Activated naive CD8-positive, alpha-beta T cell treated with anti-CD3 and anti-CD28 coated beads, Interleukin-2, amount 50 U/mL, for 24 hours (primary cell): Measurements from ENCODE around the gene BICC1.

Experiments used
- ATAC-seq: fragments of 150-1000 bp; cut with Tn5 transposase; one replicate; pipeline ENCODE4 v1.10.0; 2021
- DNase-seq: peaks from one replicate; pipeline ENCODE4 v3.0.0; 2021
- H3K27ac Mint-ChIP-seq: one replicate; pipeline ENCODE4 v1.8.0; 2021; ENCODE audit warnings: mild to moderate bottlenecking, mixed read lengths
- H3K27me3 Mint-ChIP-seq: one replicate; pipeline ENCODE4 v1.8.0; 2021; ENCODE audit warnings: mixed read lengths
- H3K36me3 Mint-ChIP-seq: one replicate; pipeline ENCODE4 v1.8.0; 2021; ENCODE audit warnings: low read depth, mixed read lengths
- H3K4me1 Mint-ChIP-seq: one replicate; pipeline ENCODE4 v1.8.0; 2021; ENCODE audit warnings: mixed read lengths
- H3K4me3 Mint-ChIP-seq: one replicate; pipeline ENCODE4 v1.8.0; 2021; ENCODE audit warnings: mild to moderate bottlenecking, moderate library complexity, mixed read lengths
- H3K9me3 Mint-ChIP-seq: one replicate; pipeline ENCODE4 v1.8.0; 2021; ENCODE audit warnings: mixed read lengths

Gene BICC1

DNA sequence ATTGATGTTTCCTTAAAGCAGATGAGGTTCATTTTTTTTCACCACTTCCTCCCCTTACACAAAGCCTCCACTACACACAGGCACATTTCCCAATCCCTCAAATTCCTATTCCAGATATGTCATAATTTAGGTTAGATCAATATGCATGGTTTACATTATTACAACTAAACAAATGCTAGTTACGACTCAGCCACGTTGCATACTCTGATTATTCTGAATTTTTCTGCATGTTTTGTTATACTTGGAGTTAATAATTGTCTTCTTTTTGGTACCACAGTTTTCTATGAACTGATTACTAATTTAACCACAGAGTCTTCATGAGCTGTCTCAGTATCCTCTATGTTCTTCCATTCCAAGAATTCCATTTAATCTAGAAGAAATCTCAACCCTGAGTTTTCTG, 4.4 kb upstream of the BICC1 start:
- ATAC-seq (no peak), DNase-seq (no peak)
- peaks cover 4% of the 10 kb centered on the region for H3K4me1 Mint-ChIP-seq
- H3K36me3 Mint-ChIP-seq = no peaks in the 10 kb centered on the region
- peaks cover 16% of the 10 kb centered on the region for H3K27me3 Mint-ChIP-seq
- H3K4me3 Mint-ChIP-seq = no peak overlapping the region
- H3K27ac Mint-ChIP-seq = no peak overlapping the region
- no peaks in the 10 kb centered on the region for H3K9me3 Mint-ChIP-seq

DNA sequence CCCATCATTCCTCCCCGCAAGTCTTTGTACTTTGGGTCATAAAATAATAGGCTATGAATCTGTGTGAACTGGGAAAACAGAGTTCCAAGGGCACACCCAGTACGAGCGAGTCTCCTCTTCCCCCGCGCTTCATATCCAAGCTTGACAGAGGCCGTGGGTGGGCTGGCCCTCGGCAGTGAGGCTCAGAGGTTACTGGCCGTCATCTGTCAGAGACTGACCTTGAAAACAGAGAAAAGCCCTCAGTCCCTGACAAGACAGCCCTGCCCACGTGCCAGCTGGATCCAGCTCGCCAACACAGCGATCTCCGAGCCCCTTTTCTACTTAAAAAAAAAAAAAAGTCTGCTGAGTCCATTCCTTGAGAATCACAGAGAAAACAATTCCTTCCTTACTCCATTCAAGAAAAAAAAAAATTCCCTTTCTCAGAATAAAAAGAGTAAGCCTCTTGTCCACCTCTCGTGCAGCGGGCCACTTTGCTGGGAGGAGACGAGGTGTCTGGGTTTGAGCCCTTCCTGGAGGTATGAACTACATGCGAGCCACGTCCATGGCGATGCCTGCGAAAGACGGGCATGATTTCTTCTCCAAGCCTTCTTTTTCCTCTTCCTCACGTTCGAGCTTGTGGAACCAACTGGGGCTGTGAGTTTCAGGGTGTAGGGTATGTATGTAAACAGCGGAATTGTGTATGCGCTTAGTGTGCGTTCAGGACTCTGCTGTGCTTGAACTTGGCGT, 744 bp upstream of the BICC1 start:
- no peak for ATAC-seq
- DNase-seq = no peak

DNA sequence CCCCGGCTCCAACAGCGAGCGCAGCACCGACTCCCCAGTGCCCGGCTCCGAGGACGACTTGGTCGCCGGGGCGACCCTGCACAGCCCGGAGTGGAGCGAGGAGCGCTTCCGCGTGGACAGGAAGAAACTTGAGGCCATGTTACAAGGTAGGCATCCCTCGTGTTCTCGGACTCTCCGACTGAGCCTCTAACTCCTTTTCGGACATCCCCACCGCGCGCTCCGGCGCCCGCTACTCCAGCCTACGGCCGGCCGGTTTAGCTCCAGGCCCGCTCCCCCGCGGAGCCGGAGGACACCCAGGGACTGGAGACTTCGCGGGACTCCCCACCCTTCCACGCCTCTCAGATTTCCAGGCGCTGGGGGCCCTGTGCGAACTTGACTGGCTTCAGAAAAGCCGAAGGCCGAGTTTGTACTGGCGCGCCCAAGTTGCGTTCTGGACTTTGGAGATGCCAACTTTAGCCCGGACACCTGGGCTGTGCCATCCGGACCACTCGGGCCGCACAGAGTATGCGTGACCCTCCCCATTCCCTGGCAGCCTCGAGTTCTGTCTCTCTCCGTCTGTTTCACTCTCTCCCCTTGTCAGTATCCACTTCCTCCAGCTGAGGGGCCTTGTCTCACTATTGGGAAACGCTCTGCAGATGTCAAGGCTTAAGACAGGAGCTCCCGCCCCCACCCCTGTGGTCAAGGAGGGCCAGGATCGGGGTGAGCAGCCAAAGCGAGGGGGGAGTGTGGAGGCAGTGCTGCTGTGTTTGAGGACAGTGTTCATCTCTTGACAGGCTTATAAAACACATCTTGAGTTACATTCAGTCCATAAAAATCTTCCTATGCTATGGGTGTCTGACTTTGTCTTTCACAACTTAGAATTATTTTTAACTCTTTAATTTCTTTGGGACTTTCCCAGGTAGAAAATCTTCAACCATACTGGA, 777 bp downstream of the BICC1 start:
- DNase-seq (no peak), ATAC-seq (peak; percentile 51)
- Mint-ChIP-seq H3K4me3 (peak overlapping the region; percentile 63), H3K36me3 (no peaks in the 10 kb centered on the region), H3K4me1 (peaks cover 10% of the 10 kb centered on the region), H3K27me3 (peaks cover 33% of the 10 kb centered on the region), H3K9me3 (no peaks in the 10 kb centered on the region), H3K27ac (no peak overlapping the region)

More for the DNA sequence above, 744 bp upstream of the BICC1 start:
- Mint-ChIP-seq H3K27ac (peak overlapping the region; percentile 37), H3K4me3 (peak overlapping the region; percentile 76), H3K36me3 (no peaks in the 10 kb centered on the region), H3K27me3 (peaks cover 25% of the 10 kb centered on the region), H3K4me1 (peaks cover 10% of the 10 kb centered on the region), H3K9me3 (no peaks in the 10 kb centered on the region)

DNA sequence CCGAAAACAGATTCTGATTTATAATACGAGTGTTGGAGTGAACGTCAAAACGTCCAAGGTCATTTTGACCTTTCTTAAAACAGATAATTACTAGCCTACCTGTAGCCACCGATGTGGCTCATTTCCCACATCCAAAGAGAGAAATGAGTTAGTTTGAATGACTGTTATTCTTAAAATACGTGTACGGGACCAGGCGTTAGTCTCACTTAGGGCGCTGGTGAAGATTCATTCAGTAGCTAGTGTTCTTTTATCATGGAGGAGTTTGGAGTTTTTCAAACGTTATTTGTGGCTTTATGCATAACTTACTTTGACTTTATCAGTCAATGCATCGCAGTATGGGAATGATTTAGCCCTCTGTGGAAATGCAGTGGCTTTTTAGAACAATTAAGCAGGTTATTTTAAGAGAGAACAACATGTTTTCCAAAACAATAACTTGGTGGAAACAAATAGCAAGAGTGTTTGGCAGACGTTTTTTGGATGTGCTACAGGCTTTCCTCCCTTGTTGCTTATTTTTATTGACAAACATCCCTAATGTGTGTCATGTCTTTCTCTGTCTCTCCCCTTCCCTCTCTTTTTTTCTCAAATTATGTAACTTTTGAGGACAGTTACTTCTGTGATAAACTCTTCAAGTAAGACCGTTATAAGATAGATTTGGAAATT, 1.6 kb downstream of the BICC1 start:
- H3K4me3 Mint-ChIP-seq = peak overlapping the region; percentile 63
- no peak for ATAC-seq
- no peaks in the 10 kb centered on the region for H3K36me3 Mint-ChIP-seq
- peaks cover 10% of the 10 kb centered on the region for H3K4me1 Mint-ChIP-seq
- H3K27me3 Mint-ChIP-seq = peaks cover 35% of the 10 kb centered on the region
- H3K27ac Mint-ChIP-seq = no peak overlapping the region
- no peaks in the 10 kb centered on the region for H3K9me3 Mint-ChIP-seq
- DNase-seq = no peak

DNA sequence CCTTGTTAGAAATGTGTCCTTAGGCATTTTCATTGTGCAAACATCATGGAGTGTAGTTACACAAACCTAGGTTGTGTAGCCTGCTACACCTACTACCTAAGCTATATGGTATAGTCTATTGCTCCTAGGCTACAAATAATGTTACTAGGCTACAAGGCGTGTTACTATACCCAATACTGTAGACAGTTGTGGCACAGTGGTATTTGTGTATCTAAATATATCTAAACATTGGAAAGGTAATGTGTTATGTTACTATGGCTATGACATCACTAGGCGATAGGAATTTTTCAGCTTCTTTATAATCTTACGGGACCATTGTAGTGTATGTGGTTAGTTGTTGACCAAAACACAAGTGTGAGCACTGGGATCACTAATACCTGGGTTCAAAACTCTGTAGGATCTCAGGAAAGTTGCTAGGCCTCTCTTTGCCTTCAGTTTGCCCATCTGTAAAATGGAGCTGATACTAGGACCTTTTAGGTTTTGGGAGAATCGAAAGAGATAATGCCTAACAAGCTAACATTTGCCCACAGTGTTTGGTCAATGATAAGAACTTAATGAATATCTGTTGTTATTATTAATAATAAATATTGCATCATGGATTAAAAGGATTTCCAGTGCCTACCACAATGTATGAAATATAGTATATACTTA, 2.7 kb downstream of the BICC1 start:
- Mint-ChIP-seq H3K4me1 (peaks cover 10% of the 10 kb centered on the region), H3K27me3 (peaks cover 38% of the 10 kb centered on the region)

DNA sequence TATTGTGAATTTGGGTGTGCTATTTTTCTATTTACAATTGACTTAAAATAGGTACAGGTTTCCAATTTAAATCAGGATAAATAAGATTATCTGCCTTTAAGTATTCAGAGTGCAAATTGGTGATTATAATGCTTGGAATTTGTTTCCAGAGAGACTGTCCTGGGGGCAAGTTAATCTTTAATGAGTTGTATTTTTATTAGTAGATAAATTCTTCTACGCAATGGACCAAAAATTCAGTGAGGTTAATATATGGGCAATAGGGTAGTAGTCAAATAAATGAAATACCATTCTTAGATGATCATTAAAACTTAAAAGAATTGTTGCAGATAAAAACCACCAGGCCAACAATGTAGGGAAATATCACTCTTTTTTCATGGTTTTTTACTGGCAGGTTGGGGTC, 3.4 kb downstream of the BICC1 start:
- H3K27ac Mint-ChIP-seq = no peak overlapping the region
- DNase-seq = no peak
- H3K9me3 Mint-ChIP-seq = no peaks in the 10 kb centered on the region
- H3K27me3 Mint-ChIP-seq = peaks cover 42% of the 10 kb centered on the region
- H3K4me3 Mint-ChIP-seq = no peak overlapping the region
- H3K4me1 Mint-ChIP-seq = peaks cover 10% of the 10 kb centered on the region
- ATAC-seq = no peak
- no peaks in the 10 kb centered on the region for H3K36me3 Mint-ChIP-seq

More for the DNA sequence above, 2.7 kb downstream of the BICC1 start:
- H3K4me3 Mint-ChIP-seq = no peak overlapping the region
- DNase-seq (no peak), ATAC-seq (no peak)
- H3K9me3 Mint-ChIP-seq = no peaks in the 10 kb centered on the region
- no peak overlapping the region for H3K27ac Mint-ChIP-seq
- no peaks in the 10 kb centered on the region for H3K36me3 Mint-ChIP-seq

DNA sequence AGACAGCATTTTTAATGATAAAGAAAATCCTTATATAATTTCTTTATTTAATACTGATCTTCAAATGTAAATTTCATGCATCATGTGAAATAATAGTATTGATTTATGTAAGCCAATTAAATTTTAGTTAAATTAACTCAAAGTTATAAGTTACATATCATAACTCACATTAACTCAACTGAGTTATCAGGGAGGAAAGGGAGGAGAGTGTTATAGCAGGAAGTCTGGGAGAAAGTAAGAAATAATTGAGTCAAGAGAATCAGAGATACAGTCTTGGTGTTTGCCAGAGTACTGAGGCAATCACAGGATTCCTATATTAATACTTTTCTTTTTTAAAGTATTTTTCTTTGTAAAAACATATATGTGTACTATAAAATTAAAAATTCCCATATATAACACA, 4.0 kb downstream of the BICC1 start:
- no peak overlapping the region for H3K27ac Mint-ChIP-seq
- H3K4me1 Mint-ChIP-seq = peaks cover 10% of the 10 kb centered on the region
- no peaks in the 10 kb centered on the region for H3K9me3 Mint-ChIP-seq
- H3K27me3 Mint-ChIP-seq = peaks cover 42% of the 10 kb centered on the region
- no peak for ATAC-seq
- H3K4me3 Mint-ChIP-seq = no peak overlapping the region
- H3K36me3 Mint-ChIP-seq = no peaks in the 10 kb centered on the region
- DNase-seq = no peak

DNA sequence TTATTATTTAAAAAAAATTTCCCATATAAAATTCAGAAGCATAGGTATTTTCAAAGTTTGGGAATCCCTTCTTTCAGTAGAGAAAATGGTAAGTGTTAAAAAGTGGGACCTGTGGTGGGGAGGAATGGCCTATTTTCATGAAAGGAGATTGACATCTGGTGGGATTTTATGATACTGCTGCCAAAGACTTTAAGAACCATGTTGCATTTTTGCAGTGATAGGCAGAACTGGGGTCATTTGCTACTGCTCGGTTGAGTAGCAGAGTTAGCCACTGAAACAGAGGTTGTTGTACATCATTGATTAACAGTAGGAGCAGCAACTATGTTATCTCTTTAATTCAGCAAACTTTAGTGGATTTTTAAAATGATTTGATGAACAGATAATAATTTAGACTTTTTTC, 4.4 kb downstream of the BICC1 start:
- H3K27me3 Mint-ChIP-seq = peaks cover 39% of the 10 kb centered on the region

DNA sequence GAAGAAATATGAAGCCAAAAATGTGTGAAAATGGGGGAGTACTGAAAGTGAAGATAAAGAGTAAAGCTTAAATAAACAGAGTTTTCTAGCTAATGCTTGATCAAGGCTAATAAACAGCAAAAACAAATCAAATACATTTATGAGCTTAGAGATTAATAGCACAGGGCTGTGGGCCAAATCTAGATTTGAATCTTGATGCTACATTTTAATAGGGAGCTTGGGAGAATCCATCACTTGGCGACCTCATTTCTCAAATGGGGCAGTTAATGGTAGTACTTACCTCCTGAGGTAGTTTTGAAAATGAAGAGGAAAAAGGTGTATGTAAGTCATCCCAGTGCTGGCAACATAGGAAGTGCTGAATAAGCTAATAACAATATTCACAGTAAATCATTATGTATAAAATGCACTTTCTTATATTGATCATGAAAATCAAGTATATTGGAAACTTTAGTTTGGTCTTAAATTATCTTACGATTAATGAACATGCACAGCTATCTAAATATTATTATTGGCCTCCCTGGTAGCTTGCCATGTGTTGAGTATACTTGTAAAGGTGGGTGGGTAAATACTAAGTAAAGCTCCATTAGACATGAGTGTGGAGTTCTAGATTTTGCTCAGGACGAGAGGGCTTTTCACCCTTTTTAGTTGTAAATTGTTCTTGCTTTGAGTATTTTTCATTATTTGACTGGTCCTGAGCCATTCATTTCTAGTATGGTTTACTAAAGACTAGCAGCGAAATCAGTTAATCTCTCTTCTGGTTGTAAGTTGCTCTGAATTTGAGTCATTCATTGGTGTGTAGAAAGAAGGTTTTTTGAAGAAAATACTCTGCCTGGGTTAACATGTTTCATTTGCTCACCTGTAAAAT, 5.1 kb downstream of the BICC1 start:
- DNase-seq = no peak
- Mint-ChIP-seq H3K9me3 (no peaks in the 10 kb centered on the region), H3K4me1 (peaks cover 6% of the 10 kb centered on the region)

More for the DNA sequence above, 4.4 kb downstream of the BICC1 start:
- DNase-seq (no peak), ATAC-seq (no peak)
- Mint-ChIP-seq H3K4me1 (peaks cover 10% of the 10 kb centered on the region), H3K36me3 (no peaks in the 10 kb centered on the region), H3K4me3 (no peak overlapping the region), H3K9me3 (no peaks in the 10 kb centered on the region), H3K27ac (no peak overlapping the region)

DNA sequence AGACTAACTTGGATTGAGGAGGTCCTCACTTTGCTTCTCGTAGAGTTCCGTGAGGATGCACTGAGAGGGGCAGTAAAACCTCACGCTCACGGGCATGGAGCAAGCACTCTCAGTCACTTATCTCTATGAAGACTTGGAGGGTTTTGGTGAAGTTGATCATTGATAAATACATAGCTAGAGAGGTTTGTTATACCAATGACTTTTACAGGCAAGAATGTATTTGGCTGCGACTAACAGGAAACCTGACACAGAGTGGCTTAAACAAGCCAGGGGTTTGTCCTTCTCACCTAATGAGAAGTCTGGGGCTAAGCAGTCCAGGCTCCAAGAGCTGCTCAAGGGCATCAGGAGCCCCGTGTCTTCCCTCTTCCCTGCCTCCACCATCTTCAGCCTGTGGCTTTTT, 6.1 kb downstream of the BICC1 start:
- ATAC-seq (no peak), DNase-seq (no peak)
- no peaks in the 10 kb centered on the region for H3K9me3 Mint-ChIP-seq
- H3K4me3 Mint-ChIP-seq = no peak overlapping the region
- no peaks in the 10 kb centered on the region for H3K36me3 Mint-ChIP-seq
- peaks cover 31% of the 10 kb centered on the region for H3K27me3 Mint-ChIP-seq
- H3K27ac Mint-ChIP-seq = no peak overlapping the region
- peaks cover 3% of the 10 kb centered on the region for H3K4me1 Mint-ChIP-seq

More for the DNA sequence above, 5.1 kb downstream of the BICC1 start:
- no peaks in the 10 kb centered on the region for H3K36me3 Mint-ChIP-seq
- peaks cover 34% of the 10 kb centered on the region for H3K27me3 Mint-ChIP-seq
- no peak overlapping the region for H3K27ac Mint-ChIP-seq
- ATAC-seq = no peak
- H3K4me3 Mint-ChIP-seq = no peak overlapping the region

DNA sequence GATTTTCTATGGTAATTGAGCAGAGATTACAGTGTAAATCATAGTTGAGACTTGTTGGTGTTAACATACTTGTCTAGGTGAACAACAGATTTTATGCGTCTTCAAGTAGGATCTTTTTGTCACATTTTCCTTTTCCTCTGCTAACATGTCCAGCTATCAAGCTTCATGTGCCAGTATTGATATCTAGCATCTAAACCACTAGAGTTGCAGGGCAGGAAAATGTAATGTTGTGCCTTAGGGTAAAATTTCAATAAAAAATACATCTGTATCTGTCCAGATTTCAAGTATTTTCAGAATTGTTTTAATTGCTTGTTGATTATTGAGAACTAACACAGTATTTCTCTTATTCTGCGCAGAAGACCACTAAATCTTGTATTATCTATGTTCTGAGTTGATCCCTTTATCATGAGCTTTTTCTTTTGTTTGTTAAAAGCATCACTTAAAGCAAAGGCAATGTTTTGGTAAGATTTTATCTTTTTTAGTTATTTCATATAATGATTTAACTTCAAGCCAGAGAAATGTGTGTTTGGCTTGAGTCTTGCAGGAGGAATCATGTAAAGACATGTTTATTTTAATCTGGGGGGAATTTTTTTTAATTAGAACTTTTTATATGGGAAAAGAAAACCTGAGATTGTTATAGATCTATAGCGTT, 16.5 kb downstream of the BICC1 start:
- Mint-ChIP-seq H3K9me3 (peaks cover 6% of the 10 kb centered on the region), H3K27me3 (no peaks in the 10 kb centered on the region), H3K36me3 (no peaks in the 10 kb centered on the region), H3K4me1 (no peaks in the 10 kb centered on the region), H3K27ac (no peak overlapping the region), H3K4me3 (no peak overlapping the region)
- ATAC-seq (no peak), DNase-seq (no peak)

DNA sequence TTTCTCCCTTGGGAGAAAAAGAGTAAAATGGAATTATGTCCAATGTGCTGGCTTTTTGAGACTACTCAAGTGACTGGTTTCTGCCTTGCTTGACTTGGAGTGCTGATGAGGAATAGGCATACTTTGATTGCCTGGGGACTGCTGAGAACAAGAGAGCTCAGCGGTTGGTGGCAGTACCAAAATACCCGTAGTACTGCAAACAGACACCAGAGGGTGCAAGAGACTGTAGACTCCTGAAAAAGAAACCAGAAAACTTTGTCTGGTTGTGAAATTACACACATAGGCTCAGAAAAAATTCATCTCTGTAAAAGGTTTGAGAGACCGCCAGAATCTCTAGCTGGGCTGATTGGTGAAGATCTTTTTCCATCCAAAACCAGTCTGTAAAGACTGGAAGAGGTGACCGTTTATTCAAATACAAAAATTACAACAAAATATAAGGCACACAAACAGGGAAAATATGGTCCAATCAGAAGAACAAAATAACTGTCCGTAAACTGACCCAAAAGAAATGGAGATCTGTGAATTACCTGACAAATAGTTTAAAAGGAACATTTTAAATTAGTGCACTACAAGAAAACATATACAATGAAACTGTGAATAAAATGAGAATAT, 18.5 kb downstream of the BICC1 start:
- Mint-ChIP-seq H3K4me3 (no peak overlapping the region), H3K9me3 (peaks cover 17% of the 10 kb centered on the region), H3K36me3 (no peaks in the 10 kb centered on the region), H3K4me1 (no peaks in the 10 kb centered on the region), H3K27me3 (no peaks in the 10 kb centered on the region), H3K27ac (no peak overlapping the region)
- ATAC-seq (no peak), DNase-seq (peak; percentile 57)

DNA sequence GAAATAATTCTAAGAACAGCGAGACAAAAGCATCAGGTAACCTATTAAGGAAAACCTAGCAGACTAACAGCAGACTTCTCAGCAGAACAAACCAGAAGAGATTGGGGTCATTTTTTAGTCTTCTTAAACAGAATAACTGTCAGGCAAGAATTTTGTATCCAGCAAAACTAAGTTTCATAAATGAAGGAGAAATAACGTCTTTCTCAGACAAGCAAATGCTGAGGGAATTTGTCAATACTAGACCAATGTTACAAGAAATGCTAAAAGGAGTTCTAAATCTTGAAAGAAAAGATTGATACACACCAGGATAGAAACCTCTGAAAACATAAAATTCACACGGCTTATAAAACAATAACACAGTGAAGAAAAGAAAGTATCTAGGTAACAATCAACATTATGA, 22.6 kb downstream of the BICC1 start:
- no peaks in the 10 kb centered on the region for H3K4me1 Mint-ChIP-seq
- DNase-seq (no peak), ATAC-seq (no peak)
- H3K4me3 Mint-ChIP-seq = no peak overlapping the region
- H3K9me3 Mint-ChIP-seq = peaks cover 17% of the 10 kb centered on the region
- H3K27me3 Mint-ChIP-seq = peaks cover 3% of the 10 kb centered on the region
- H3K36me3 Mint-ChIP-seq = no peaks in the 10 kb centered on the region
- no peak overlapping the region for H3K27ac Mint-ChIP-seq
